GM18858 (cell line): Measurements from ENCODE around the gene FYB2.

Source experiments
- ATAC-seq: cut with Tn5 transposase; IDR thresholded peaks from one replicate; pipeline ENCODE4 v1.9.1; 2021; ENCODE audit not compliant: unreplicated experiment

Gene FYB2

GRCh38 chr1:56834137-56834900 is 15.1 kb upstream of the FYB2 start:
- no peak for ATAC-seq

- ATAC-seq = no peak
Measured at GRCh38 chr1:56833088-56833487, 13.9 kb upstream of the FYB2 start.

GRCh38 chr1:56831871-56832693 is 12.9 kb upstream of the FYB2 start:
- no peak for ATAC-seq

GRCh38 chr1:56830052-56830451 is 10.8 kb upstream of the FYB2 start:
- ATAC-seq = no peak

GRCh38 chr1:56827711-56828110 is 8.5 kb upstream of the FYB2 start:
- no peak for ATAC-seq

- no peak for ATAC-seq
Measured at GRCh38 chr1:56825436-56825835, 6.2 kb upstream of the FYB2 start.

- ATAC-seq = no peak
Measured at GRCh38 chr1:56824938-56825337, 5.7 kb upstream of the FYB2 start.

- ATAC-seq = no peak
Measured at GRCh38 chr1:56824271-56824670, 5.1 kb upstream of the FYB2 start.

GRCh38 chr1:56821462-56821797 is 2.2 kb upstream of the FYB2 start:
- no peak for ATAC-seq

- no peak for ATAC-seq
Measured at GRCh38 chr1:56820755-56821461, 1.7 kb upstream of the FYB2 start.

- ATAC-seq = no peak
Measured at GRCh38 chr1:56817716-56818463, 1.3 kb downstream of the FYB2 start.

- no peak for ATAC-seq
Measured at GRCh38 chr1:56816909-56817308, 2.3 kb downstream of the FYB2 start.

GRCh38 chr1:56816264-56816663 is 2.9 kb downstream of the FYB2 start:
- no peak for ATAC-seq

GRCh38 chr1:56814205-56814604 is 5.0 kb downstream of the FYB2 start:
- ATAC-seq = no peak

GRCh38 chr1:56811331-56811730 is 7.9 kb downstream of the FYB2 start:
- ATAC-seq = no peak

GRCh38 chr1:56808410-56808809 is 10.8 kb downstream of the FYB2 start:
- ATAC-seq = no peak

GRCh38 chr1:56806804-56807203 is 12.4 kb downstream of the FYB2 start:
- no peak for ATAC-seq

GRCh38 chr1:56803561-56804156 is 15.5 kb downstream of the FYB2 start:
- no peak for ATAC-seq

- no peak for ATAC-seq
Measured at GRCh38 chr1:56799605-56800400, 19.4 kb downstream of the FYB2 start.

GRCh38 chr1:56798053-56798471 is 21.1 kb downstream of the FYB2 start:
- ATAC-seq = no peak
